Measurements from ENCODE around the gene HMSD.

- TF ChIP-seq, protein P1, sequence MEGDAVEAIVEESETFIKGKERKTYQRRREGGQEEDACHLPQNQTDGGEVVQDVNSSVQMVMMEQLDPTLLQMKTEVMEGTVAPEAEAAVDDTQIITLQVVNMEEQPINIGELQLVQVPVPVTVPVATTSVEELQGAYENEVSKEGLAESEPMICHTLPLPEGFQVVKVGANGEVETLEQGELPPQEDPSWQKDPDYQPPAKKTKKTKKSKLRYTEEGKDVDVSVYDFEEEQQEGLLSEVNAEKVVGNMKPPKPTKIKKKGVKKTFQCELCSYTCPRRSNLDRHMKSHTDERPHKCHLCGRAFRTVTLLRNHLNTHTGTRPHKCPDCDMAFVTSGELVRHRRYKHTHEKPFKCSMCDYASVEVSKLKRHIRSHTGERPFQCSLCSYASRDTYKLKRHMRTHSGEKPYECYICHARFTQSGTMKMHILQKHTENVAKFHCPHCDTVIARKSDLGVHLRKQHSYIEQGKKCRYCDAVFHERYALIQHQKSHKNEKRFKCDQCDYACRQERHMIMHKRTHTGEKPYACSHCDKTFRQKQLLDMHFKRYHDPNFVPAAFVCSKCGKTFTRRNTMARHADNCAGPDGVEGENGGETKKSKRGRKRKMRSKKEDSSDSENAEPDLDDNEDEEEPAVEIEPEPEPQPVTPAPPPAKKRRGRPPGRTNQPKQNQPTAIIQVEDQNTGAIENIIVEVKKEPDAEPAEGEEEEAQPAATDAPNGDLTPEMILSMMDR (IDR thresholded peaks at IDR 0.05; ENCODE audit: low read length), result no peak
- no peak for TF ChIP-seq EZH2 (IDR thresholded peaks at IDR 0.05; ENCODE audit: borderline replicate concordance, low read length)
These were observed 21.7 kb downstream of the HMSD start for GRCh38 chr18:63970809-63971205.
